HG02571 (cell line): ENCODE data around the gene PGR.

Source experiments
- ATAC-seq: cut with Tn5 transposase; IDR thresholded peaks from one replicate; pipeline ENCODE4 v1.9.1; 2021; ENCODE audit warnings: mild to moderate bottlenecking, moderate library complexity; ENCODE audit not compliant: unreplicated experiment

PGR gene

DNA sequence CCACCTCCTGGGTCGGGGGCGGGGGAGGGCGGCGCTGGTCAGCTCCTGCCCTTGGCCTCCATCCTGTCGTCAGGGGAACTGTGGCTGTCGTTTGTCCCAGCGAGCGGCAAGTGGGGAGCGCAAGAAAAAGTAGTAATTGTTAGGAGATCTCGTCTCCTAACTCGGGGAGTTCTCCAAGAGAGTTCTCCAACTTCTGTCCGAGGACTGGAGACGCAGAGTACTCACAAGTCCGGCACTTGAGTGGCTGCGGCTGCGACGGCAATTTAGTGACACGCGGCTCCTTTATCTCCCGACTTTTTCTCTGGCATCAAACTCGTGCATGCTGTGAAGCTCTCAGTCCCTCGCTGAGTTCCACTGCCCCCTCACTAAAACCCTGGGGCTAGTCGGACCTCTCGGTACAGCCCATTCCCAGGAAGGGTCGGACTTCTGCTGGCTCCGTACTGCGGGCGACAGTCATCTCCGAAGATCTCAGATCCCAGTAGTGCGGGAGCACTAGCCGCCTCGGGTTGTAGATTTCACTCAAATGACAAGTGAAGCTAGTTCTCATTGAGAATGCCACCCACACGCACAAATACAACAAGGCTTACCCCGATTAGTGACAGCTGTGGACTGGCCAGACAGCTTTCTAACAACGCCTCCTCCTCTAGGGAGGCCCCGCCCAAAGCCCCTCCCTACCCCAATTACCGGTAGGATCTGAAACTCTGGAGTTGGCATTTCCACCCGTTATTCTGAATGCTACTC is at the start of gene PGR:
Gene PGR (minus strand): TSS at position 611 of the 741 bp plus-strand sequence. CDS start 743 bp downstream, outside the sequence.
- ATAC-seq = no peak

GRCh38 chr11:101176381-101176780 is 46.8 kb upstream of the PGR start:
- ATAC-seq = no peak

DNA sequence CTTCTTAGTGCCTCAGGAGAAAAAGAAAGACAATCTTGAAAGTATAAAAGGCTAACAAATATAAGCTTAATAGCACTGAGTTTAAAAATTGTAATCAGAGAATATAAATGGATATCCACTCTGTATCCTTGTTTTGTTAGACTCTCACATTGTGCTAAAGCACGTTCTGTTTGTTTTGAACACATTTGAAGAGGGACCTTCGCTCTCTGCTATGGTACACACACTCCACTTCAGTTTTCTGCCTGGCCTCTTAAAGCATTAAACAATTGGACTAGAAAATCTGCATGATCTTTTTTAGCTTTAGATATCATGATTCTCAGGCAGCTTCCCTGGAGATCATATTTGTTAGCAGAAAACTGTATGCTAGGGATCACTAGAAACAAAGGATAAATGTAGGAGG is 40.3 kb upstream of the PGR start:
- no peak for ATAC-seq

DNA sequence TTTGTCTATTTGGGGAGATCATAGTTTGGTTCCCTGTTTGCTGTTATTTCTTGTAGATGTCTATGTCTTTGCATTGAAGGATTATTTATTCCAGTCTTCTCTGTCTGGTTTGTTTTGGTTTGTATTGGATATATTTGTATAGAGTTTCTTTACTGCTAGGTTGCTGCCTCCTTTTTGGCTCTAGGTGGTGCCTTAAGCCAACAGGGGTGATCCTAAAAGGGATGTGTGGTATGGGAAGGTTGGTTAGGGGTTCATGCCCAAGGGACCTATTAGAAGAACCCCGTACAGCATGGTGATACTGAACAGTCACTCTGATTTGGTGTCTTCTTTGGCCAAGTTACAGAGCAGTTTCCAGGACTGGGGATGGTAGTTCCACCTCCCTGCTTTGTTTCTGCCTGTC is 36.4 kb upstream of the PGR start:
- no peak for ATAC-seq

DNA sequence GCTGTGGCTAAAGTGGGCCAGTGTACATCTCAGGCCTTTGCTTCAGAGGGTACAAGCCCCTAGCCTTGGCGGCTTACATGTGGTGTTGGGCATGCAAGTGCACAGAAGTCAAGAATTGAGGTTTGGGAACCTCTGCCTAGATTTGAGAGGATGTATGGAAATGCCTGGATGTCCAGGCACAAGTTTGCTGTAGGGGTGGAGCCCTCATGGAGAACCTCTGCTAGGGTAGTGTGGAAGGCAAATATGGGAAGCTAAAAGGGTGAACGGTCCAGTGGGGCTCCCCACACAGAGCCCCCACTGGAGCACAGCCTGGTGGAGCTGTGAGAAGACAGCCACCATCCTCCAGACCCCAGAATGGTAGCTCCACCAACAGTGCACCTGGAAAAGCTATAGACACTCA is 28.5 kb upstream of the PGR start:
- ATAC-seq = no peak

- no peak for ATAC-seq
Measured at GRCh38 chr11:101138245-101138930, 8.8 kb upstream of the PGR start.

DNA sequence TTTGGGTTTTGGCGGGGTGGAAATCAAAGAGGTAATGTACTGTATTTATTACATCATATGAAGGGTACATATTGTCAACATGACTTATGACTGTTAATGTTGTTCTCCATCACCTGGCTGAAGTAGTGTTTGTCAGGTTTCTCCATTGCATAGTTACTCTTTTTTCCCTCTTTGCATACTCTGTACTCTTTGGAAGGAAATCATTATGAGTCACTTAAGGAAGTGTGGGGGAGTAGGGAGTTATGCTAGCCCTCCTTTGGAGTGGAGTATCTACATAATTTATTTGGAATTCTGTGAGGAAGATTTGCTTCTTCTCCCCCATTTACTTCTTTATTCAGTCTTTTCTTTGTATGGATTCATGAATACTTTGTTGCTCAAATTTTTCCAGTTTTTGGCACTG is 3.6 kb upstream of the PGR start:
- no peak for ATAC-seq

DNA sequence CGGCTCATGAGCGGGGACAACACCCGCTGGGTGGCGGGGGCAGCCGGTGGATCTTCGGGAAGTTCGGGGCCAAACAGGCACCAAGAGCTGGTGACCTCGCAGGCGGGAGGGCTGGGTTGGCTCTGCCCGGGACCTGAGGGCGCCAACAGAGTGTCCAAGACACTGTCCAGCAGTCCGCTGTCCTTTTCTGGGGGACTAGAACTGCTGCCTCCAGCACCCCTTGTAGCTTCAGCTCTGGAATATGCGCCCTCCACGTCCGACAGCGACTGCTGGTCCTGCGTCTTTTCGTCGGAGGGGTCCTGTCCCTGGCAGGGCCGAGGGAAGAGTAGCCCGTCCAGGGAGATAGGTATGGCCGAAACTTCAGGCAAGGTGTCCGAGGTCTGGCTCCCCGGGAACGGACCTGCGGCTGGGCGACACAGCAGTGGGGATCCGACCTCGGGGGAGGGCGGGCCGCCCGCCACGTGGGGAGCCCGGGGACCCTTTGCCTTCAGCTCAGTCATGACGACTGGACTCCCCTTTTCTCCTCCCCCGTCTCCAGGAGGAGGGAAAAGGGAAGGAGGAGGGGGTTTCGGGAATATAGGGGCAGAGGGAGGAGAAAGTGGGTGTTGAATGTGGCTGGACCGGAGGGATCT is 926 bp downstream of the PGR start:
- ATAC-seq = no peak

DNA sequence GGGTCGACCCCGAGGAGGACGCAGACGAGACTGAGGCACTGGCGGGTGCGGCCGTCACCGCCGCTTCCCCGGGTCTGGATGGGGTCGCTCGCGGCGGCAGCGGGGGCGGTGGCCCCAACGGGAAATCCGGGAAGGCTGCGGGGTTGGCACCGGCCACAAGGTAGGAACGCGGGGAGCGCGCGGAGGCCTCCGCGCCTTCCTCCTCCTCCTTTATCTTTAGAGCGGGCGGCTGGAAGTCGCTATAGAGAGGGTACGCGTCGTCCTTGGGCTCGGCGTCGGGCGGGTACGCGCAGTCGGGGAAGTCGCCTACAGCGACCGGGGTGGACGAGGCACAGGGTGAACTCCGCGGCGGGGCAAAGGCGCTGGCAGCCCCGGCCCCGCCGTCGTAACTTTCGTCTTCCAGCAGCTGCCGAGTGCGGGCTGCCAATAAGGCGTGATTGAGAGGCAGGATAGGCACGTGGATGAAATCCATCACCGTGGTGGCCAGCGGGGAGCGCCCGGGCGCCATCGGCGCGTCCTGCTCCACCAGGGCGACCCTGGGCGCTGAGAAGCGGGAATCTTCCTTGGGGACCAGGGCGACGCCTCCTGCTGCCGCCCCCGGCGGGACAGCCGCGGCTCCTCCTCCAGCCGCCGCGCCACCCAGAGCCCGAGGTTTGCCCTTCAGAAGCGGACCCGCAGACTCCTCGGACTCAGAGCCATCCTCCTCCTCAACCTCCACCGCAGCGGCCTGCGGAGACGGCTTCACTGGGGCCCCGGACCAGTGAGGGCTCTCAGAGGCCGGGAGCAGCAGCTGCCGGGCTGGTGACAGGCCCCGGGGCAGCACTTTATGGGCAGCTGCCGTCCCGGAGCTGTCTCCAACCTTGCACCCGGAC is 1.7 kb downstream of the PGR start:
- no peak for ATAC-seq

- ATAC-seq = no peak
Measured at GRCh38 chr11:101127197-101127698, 2.4 kb downstream of the PGR start.

- ATAC-seq = no peak
Measured at GRCh38 chr11:101126551-101127196, 2.9 kb downstream of the PGR start.

DNA sequence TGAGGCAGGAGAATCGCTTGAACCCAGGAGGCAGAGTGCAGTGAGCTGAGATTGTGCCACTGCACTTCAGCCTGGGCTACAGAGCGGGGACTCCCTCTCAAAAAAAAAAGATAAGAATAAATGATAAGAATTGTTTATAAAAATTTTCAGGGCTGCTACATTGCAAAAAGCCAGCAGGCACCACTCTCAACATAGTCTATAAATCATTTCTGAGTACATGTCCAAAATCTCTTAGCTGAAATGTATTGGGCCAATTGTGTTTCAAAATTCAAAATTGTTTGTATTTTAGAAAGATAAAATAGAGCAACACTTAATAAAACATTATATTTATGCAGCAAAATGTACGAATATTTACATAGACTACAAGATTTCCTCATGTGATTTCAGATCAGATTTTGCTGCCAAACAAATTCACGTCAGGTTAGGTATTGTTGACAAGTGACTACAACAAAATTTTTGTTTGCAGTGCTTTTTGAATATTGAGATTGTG is 13.9 kb downstream of the PGR start:
- ATAC-seq = no peak

GRCh38 chr11:101113540-101113939 is 16.1 kb downstream of the PGR start:
- no peak for ATAC-seq

DNA sequence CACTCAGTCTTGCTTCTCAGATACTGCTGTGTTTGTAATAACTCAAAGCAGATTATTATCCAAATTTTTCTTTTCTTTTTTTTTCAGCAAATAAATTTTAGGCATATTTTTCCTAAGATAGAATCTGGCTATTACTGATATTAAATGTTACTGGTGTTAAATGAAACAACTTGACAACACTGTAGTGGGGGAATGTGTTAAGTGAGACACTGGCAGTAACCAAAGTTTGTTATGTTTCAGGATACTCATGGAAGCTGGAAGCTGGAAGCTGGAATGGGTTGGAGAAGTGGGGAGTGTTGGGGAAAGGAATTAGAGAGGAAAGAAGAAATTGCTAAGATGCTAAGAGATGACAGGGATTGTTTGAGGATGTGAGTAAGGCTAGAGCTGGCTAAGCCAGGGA is 24.9 kb downstream of the PGR start:
- ATAC-seq = no peak

- no peak for ATAC-seq
Measured at GRCh38 chr11:101103433-101103832, 26.2 kb downstream of the PGR start.

DNA sequence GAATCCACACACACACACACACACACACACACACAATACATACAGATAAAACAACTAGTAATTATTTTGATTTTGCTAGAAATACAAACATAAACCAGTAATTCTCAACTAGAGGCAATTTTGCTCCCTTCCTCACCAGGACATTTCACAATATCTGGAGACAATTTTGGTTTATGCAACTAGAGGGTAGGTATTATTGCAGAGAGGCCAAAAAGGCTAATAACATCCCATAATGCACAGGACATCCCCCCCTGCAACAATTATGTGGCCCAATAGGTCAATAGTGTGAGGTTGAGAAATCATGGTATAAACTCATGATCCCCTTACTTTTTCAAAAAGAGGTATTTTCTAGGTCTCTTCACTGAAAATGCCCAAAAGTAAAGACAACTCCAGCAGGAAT is 29.0 kb downstream of the PGR start:
- no peak for ATAC-seq

DNA sequence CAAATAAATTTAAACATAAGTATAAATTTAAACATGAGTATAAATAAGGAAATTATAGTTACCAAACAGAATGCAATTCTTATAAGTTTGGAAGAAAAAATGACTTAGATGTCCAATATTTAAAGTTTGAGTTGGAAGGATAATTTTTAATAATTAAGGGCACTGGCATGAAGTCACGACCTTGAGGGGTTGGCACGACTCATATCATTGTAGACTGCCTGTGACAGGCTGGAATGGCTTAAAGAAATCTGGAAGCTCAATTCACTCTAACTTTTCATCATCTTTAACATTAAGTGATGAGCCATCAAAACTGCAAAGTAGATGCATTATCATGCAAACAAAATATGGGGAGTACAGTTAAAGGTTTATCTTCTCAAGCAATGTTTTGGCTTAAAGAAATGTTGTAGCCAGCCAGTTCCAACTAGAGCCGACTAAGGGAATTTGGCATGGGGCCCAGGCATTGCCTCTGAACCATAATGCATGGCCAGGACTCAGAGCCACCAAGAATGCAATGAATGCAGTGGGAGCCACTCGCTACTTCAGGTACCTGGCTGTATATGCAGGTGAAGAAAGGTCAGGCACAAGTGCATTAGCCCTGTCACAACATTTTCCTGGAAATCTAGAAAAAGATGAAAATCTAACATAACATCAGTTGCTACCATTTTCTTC is 33.4 kb downstream of the PGR start:
- no peak for ATAC-seq

DNA sequence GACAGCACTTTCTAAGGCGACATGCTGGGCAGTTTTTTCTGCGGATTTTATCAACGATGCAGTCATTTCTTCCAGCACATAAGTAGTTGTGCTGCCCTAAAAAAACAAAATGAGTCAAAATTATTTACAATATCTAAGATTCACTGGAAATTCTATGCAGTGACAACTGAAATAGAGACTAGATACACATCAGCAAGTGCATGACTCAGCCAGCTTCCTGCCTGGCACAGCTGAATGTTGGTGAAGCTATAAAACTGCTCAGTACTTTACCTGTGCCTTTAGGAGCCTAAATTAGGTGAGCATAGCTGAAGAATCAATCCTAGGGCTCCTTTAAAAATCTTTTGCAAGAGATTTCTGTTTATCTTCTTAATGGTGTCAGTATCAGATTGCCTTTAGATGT is 37.8 kb downstream of the PGR start:
- no peak for ATAC-seq

- ATAC-seq = no peak
Measured at GRCh38 chr11:101090679-101091270, 38.8 kb downstream of the PGR start.
